NCI-H1694 treated with DMSO at 0.1 percent for 48 hours (cell line): Measurements from ENCODE around the gene ANKRD39.
A peak's percentile ranks its signal among the peaks of the same experiment; 100 is the strongest.

Source experiments
- DNase-seq: peaks from one replicate; lab custom pipeline; 2025; lab: John Stamatoyannopoulos, UW

Gene ANKRD39

GRCh38 chr2:96826546-96827278, 31.1 kb downstream of the ANKRD39 start:
- no peak for DNase-seq

- DNase-seq, result no peak
Measured at GRCh38 chr2:96825057-96825456, 32.8 kb downstream of the ANKRD39 start.

GRCh38 chr2:96824079-96824870, 33.5 kb downstream of the ANKRD39 start:
- DNase-seq, result no peak

GRCh38 chr2:96823198-96823597, 34.6 kb downstream of the ANKRD39 start:
- DNase-seq, result no peak

GRCh38 chr2:96822786-96823185, 35.0 kb downstream of the ANKRD39 start:
- no peak for DNase-seq

- DNase-seq, result no peak
Measured at GRCh38 chr2:96821113-96821675, 36.6 kb downstream of the ANKRD39 start.

- DNase-seq, result no peak
Measured at GRCh38 chr2:96819876-96820511, 37.8 kb downstream of the ANKRD39 start.

- DNase-seq, result no peak
Measured at GRCh38 chr2:96819128-96819875, 38.5 kb downstream of the ANKRD39 start.

- DNase-seq, result no peak
Measured at GRCh38 chr2:96817882-96818281, 39.9 kb downstream of the ANKRD39 start.

GRCh38 chr2:96816836-96817702, 40.7 kb downstream of the ANKRD39 start:
- DNase-seq, result no peak

- peak; percentile 78 for DNase-seq
Measured at GRCh38 chr2:96816127-96816835, 41.5 kb downstream of the ANKRD39 start, which contains the start of gene CNNM3. TSS of gene CNNM3 (plus strand) at chr2:96816268. CDS start at chr2:96816278, 10 bp downstream.

- DNase-seq, result no peak
Measured at GRCh38 chr2:96815326-96816126, 42.3 kb downstream of the ANKRD39 start.

- DNase-seq, result no peak
Measured at GRCh38 chr2:96813656-96814055, 44.2 kb downstream of the ANKRD39 start.

- no peak for DNase-seq
Measured at GRCh38 chr2:96811917-96812316, 45.9 kb downstream of the ANKRD39 start.

GRCh38 chr2:96810783-96811192, 47.0 kb downstream of the ANKRD39 start:
- no peak for DNase-seq

GRCh38 chr2:96809951-96810782, 47.6 kb downstream of the ANKRD39 start:
- no peak for DNase-seq

- DNase-seq, result no peak
Measured at GRCh38 chr2:96809216-96809882, 48.5 kb downstream of the ANKRD39 start.
